ENCODE results near the gene ALPK3. TPM values are rescaled to one million over a fixed set of nuclear protein-coding genes. Genes with fewer than 3 reads are reported as not detected.

ALPK3 gene
- total and polyA plus RNA-seq, 10 of the 15 experiments (the other 5 are each of a cell fraction or from before 2014, with no cell fraction given) = under 0.01 to 0.05 (median 0.02) TPM; not detected in 6

DNA sequence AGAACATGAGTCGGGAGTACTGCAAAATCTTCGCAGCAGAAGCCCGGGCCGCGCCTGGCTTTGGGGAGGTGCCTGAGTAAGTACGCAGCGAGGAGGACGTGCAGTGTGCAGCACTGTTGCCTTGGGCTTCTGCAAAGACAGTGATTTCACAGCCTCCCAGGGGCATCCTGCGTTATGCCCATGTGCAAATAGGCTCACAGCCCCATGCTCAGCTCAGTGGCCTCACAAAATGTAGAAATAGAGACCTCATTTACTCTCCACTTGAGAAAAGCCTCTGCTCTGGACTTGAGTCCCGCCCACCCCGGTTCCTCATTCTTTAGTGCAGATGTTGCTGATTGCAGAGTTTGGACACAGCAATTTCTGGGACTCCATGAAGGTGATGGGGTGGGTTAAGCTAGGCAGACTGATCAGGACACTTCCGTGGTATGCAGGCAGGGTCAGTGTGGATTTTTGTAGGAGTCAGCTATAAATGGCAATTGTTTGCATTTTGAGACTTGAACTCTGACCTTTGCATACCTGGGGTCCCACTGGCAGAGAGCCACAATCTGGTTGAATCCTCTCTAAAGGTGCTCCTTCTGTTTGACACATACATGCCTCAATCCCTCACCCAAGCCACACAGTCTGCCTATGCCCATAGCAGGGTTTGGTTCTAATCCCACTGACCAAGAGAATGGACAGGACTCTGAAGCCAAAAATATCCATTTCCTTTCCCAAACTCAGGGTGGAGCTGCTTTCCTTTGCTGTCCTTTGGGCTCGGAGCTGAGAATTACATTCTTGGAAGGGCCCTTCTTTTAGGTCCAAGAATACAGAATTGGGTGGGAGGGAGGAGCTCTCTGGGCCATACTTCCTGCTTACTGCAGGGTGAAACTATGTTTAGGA lies 46.6 kb downstream of the ALPK3 start (continued):
- no peak for TF ChIP-seq CHD2 (IDR thresholded peaks at IDR 0.05; ENCODE audit: borderline replicate concordance, low read depth, low read length)
- TF ChIP-seq SUPT20H (IDR thresholded peaks at IDR 0.05; ENCODE audit: borderline replicate concordance, control insufficient read depth, low read depth, low read length) = no peak
- no peak for TF ChIP-seq RB1 (IDR thresholded peaks at IDR 0.05; ENCODE audit: borderline replicate concordance)
- TF ChIP-seq SKIL (IDR thresholded peaks at IDR 0.05; ENCODE audit: low read depth, poor library complexity, severe bottlenecking) = no peak
- no peak for TF ChIP-seq TAF1 (IDR thresholded peaks at IDR 0.05; ENCODE audit: borderline replicate concordance, low read depth, low read length)
- no peak for TF ChIP-seq SREBF1 (IDR thresholded peaks at IDR 0.05; ENCODE audit: low read length)
- no peak for TF ChIP-seq HDAC2 (IDR thresholded peaks at IDR 0.05)

DNA sequence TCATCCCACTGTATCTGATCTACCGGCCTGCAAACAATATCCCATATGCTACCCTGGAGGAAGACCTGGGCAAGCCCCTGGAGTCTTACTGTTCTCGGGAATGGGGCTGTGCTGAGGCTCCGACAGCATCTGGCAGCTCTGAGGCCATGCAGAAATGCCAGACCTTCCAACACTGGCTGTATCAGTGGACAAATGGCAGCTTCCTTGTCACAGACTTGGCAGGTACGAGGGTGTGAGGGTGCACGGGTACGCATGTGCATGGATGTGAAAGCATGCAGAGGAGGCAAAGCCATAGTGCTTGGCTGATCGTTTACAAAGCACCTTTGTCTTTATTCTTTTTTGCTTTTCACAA lies 47.3 kb downstream of the ALPK3 start:
- FAIRE-seq = no peak
- POLR2A ChIA-PET = no interaction called here

More for the DNA sequence above, 47.3 kb downstream of the ALPK3 start:
- ChIA-PET SMC1A (ENCODE audit: uncharacterized antibody, unreplicated experiment) (interaction anchor here (0.6 to 3.1 kb wide), 5 partner anchors 13 to 64 kb away, joined by 3 to 11 read pairs (median 3); no protein-coding TSS in a partner anchor), RAD21 (ENCODE audit: unreplicated experiment) (interaction anchor here (0.7 to 1.7 kb wide), 3 partner anchors 13 to 266 kb away, joined by 3 to 7 read pairs (median 4); no protein-coding TSS in a partner anchor), CTCF (interaction anchor here (0.6 to 1.8 kb wide), 4 partner anchors 10 to 1594 kb away, joined by 3 to 12 read pairs (median 4); no protein-coding TSS in a partner anchor)
- Histone ChIP-seq H3K36me3 (ENCODE audit: control insufficient read depth in 2 of 2, insufficient read depth in 2 of 2, low read length in 1 of 2) (no peaks in the 10 kb centered on the region), H2AFZ (ENCODE audit: control insufficient read depth, low read depth, low read length) (no peak overlapping the region), H3K4me3 (no peak overlapping the region), H4K20me1 (ENCODE audit: control insufficient read depth, insufficient read depth) (no peaks in the 10 kb centered on the region), H3K79me2 (ENCODE audit: control insufficient read depth, insufficient read depth, low read length) (no peaks in the 10 kb centered on the region), H3K4me2 (ENCODE audit: control insufficient read depth, insufficient read depth) (no peak overlapping the region), H3K27me3 (replicated peaks in 1 of 2; ENCODE audit: control insufficient read depth in 2 of 2, insufficient read depth in 2 of 2, low read length in 1 of 2) (peaks cover 0 to 4% of the 10 kb centered on the region in 2 experiments; a peak in 3 of 4 replicates), H3K27ac (ENCODE audit: control insufficient read depth, insufficient read depth) (no peak overlapping the region), H3K9ac (ENCODE audit: control insufficient read depth, insufficient read depth, low read length) (no peak overlapping the region), H3K4me1 (ENCODE audit: control insufficient read depth, insufficient read depth, low read length) (no peaks in the 10 kb centered on the region), H3K9me3 (replicated peaks; ENCODE audit: control insufficient read depth, insufficient read depth, low read length) (no peaks in the 10 kb centered on the region)
- DNase-seq (ENCODE audit: low read depth, low spot score) (no peak), ATAC-seq (no peak)
- TF ChIP-seq NBN (IDR thresholded peaks at IDR 0.05) (no peak), MYB (IDR thresholded peaks at IDR 0.05; ENCODE audit: borderline replicate concordance, low read depth, low read length) (no peak)
- in situ Hi-C loops (cut with MboI) = no loop called here
- intact Hi-C loops (cut with micrococcal nuclease; ENCODE audit: unreplicated experiment) = no loop called here
- WGBS (ENCODE audit: insufficient coverage, insufficient replicate concordance, low lambda C conversion rate, missing lambda C conversion rate) = 32% methylated on average over 7 of the region's 7 CpGs
- BruUV-seq (replicated peaks) = no TSS peak

Measured in GM12878 (cell line).